DND-41 (cell line): ENCODE measurements around the gene NT5M.

Source experiments
- CTCF ChIP-seq: IDR thresholded peaks from 2 replicates; pipeline ENCODE4 v1.5.1; 2012; ENCODE audit warnings: borderline replicate concordance, low read length, moderate library complexity, mild to moderate bottlenecking; ENCODE audit not compliant: poor library complexity, severe bottlenecking; ENCODE audit errors: extremely low read depth
- EZH2 ChIP-seq: IDR thresholded peaks from 3 replicates; pipeline ENCODE4 v1.6.1; 2012; ENCODE audit warnings: borderline replicate concordance, low read depth, mild to moderate bottlenecking, moderate library complexity, low read length, inconsistent platforms; ENCODE audit not compliant: severe bottlenecking

- TF ChIP-seq CTCF (no peak), EZH2 (no peak)
Observed at GRCh38 chr17:17355426-17355825, 52.3 kb downstream of the NT5M start.
